ENCODE results near the gene CERS4.
"Not testable (repeated sequence)": the region's sequence is repeated elsewhere in the genome, so short reads cannot be mapped to it uniquely, and the experiment has no call there.

Gene CERS4

GRCh38 chr19:8210421-8211101, 1.4 kb downstream of the CERS4 start:
- no peak for DNase-seq

GRCh38 chr19:8212212-8212611, 3.0 kb downstream of the CERS4 start:
- DNase-seq, result no peak

DNA sequence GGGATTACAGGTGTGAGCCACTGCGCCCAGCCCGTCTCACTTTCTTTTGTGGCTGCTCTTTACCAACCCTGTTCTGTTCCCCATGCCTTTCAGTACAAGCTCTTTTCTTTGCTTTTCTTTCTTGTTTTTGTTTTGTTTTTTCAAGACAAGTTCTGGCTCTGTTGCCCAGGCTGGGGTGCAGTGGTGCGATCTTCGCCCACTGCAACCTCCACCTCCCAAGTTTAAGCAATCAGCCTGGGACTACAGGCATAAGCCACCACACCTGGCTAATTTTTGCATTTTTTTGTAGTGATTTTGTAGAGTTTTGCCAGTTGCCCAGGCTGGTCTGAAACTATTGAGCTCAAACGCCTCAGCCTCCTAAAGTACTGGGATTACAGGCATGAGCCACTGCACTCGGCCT, 3.7 kb downstream of the CERS4 start:
- DNase-seq, result no peak

DNA sequence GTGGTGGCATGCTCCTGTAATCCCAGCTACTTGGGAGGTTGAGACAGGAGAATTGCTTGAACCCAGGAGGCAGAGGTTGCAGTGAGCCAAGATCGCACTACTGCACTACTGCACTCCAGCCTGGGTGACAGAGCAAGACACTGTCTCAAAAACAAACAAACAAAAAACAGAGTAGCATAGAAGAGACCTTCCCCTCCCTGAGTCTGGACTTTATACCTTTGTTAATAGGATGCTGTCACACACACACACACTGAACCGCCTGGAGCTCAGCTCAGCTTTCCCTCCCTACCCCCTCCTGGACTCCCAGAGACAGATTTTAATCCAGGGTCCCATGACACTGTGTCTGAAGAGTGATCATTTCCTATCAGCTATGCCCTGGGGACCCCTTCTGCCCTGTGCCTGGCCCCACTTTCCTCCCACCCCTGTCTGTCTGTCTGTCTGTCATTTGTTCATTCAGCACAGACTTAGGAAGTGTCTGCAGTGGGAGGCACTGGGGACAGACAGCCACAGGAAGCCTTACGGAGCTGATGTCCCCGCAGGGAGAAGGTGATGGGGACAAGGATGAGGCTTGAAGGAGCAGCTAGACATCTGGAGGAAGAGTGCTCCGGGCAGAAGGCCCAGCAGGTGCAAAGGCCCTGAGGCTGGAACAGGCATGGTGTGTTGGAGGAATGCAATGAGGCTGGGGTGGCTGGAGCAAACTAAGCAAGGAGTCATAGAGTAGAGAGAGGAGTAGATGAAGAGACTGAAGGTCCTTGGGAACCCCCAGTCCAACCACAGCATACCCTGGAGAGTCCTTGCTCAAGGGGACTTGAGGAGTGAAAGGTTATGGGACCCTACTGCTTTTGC, 4.9 kb downstream of the CERS4 start:
- DNase-seq, result no peak

DNA sequence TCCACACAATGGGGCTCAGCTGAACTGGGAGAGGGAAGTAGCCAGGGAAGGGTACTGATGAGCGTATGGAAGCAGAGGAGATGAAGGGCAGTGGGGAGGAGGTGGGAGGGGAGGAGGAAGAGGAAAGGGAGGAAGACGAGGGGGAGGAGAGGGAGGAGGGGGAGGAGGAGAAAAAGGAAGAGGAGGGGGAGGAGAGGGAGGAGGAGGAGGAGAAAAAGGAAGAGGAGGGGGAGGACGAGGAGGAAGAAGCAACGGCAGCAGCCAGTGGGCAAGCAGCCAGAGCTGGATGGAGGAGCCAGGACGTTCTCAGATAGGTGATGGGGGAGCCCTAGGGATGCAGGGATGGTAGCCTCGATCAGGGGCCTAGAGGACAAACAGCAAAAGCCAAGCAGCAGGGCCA, 5.6 kb downstream of the CERS4 start:
- DNase-seq, result no peak

DNA sequence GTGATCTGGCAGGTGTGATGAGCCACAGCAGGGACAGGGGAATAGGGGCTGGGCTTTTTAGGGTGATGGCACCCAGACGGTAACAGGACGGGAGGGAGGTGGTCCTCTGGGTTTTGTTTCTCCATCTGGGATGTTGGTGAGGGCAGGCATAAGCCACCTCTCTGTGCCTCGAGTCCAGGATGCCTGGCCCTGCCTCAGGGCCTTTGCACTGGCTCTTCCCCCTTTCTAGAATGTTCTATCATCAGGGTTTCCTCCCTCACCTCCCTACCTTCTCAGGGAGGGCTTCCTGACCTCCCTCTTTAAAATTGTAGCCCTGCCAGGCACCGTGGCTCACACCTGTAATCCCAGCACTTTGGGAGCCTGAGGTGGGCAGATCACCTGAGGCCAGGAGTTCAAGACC, 6.6 kb downstream of the CERS4 start:
- no peak for DNase-seq

GRCh38 chr19:8216357-8216756, 7.2 kb downstream of the CERS4 start:
- no peak for DNase-seq

GRCh38 chr19:8218127-8218526, 9.0 kb downstream of the CERS4 start:
- not testable (repeated sequence) for DNase-seq

- DNase-seq, result no peak
Measured at GRCh38 chr19:8220481-8220880, 11.3 kb downstream of the CERS4 start.

DNA sequence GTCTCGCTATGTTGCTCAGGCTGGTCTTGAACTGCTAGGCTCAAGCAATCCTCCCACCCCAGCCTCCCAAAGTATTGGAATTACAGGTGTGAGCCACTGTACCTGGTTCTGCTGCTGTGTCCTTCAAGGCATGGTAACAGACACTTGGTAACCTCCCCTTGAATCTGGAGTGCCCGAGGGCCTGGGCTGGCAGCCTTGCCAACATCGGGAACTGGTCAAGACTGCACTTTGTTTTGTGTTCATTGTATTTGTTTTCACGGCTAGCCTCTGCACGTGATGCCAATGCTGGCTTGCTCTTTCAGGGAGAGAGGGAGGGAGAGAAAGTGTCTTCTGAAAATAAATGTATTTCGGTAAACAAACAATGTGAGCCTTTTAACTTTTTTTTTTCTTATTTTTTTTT, 12.0 kb downstream of the CERS4 start:
- no peak for DNase-seq

DNA sequence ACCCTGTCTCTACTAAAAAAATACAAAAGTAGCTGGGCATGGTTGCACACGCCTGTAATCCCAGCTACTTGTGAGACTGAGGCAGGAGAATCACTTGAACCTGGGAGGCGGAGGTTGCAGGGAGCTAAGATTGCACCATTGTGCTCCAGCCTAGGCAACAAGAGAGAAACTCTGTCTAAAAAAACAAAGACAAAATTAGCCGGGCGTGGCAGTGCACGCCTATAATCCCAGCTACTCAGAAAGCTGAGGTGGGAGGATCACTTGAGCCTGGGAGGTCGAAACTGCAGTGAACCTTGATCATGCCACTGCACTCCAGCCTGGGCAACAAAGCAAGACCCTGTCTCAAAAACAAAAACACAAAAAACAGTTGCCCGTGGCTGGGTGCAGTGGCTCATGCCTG, 14.3 kb downstream of the CERS4 start:
- not testable (repeated sequence) for DNase-seq

DNA sequence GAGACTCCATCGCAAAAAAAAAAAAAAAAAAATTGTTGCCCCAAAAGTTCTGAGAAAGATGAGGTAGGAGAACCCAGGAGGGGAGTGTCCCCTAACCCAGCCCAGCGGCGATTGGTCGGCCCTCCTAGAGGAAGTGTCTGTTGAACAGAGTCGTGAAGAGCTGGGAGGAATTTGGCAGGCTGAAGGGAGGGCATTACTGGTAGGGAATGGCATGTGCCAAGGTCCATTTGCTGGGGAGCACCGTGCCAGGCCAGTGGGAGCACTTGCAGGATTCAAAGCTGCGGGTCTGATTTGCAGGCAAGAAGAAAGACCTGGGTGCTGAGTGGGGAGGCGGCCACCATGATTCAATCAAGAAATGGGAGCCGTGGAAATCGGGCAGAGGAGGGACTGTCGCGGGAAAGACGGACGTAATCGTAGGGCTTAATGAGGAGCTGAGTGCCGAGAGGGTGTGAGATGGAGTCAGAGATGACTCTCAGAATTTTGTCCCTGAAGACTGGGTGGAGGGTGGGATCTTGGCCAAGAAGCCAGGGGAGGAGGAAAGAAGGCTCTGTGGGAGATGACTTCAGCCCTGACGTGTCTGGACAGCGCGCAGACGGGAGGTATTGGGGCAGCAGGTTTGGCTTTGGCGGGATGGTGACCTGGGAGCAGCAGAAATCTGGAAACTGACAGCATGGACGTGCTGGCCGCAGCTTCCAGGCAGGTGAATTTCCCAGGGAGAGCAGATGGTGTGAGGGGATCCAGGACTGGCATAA, 15.4 kb downstream of the CERS4 start:
- DNase-seq, result no peak

DNA sequence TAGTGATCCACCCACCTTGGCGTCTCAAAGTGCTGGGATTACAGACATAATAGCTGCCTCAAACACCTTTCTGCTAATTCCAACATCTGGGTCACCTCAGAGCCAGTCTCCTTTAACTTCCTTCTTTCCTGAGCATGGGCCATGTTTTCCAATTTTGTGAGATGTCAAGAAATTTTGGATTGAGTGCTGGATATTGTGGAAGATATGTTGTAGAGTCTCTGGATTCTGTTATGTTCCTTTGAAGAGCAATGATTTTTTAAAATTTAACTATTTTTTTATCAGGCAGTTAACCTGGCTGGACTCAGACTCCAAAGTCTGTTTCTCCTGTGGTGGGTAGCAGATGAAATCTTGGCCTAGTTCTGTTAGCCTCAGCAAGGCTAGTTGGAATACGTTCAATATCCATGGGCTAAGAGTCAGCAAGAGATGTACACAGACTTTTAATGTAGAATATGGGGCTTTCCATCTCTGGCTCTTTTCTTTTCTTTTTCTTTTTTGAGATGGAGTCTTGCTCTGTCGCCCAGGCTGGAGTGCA, 22.0 kb downstream of the CERS4 start:
- no peak for DNase-seq

GRCh38 chr19:8233370-8233769, 24.2 kb downstream of the CERS4 start:
- DNase-seq, result no peak

GRCh38 chr19:8237026-8237425, 27.9 kb downstream of the CERS4 start:
- no peak for DNase-seq

DNA sequence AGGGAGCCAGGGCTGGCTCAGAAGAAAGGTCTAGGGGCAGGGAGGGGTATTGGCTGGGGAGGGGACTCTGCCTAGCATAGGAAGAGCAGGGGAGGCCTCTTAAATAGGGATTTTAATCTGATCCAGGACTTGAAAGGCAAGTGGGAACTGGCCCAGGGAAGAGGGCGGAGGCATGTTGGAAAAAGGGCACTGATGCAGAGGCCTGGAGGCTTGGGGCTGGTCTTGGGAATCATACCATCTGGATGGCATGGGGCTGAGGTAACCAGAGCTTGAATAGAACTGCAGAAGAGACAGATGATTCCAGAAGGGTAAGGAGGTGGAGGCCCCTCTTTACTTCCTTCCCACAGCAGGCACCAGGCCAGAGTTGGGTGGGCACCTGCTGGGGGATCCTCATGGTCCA, 29.1 kb downstream of the CERS4 start:
- no peak for DNase-seq

DNA sequence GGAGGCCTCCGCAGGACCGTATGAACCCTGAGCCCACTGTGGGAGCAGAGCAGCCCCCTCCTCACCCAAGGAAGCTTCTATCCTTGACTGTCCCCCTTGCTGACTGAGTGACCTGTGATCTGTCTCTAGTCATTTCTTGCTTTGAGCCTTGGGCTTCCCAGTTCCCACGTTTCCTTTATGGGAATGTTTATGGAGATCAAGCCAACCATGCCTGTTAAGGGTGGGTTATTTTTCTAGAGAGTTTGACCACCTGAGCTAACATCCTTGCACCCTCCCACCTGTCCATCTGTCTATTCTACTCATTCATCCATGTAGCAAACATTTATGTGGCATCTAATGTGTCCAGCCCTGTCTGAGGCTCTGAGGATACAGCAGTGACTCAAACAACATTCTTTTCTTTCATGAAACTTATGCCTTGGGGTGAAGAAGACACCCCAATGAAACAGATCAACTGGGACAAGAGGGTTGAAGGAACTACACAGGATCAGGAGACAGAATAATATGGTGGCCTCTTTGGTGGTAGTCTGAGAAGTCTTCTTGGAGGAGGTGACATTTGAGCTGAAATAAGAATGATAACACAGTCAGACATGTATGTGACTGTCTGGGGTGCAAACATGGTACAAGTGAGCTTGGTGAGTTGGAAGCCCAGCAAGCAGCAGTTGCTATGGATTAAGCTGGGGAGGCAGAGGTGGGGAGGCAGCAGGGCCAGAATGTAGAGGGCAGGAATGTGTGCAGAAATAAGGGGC, 30.5 kb downstream of the CERS4 start:
- DNase-seq, result no peak

GRCh38 chr19:8240274-8241229, 31.4 kb downstream of the CERS4 start:
- DNase-seq, result peak; percentile 62

GRCh38 chr19:8241646-8242045, 32.5 kb downstream of the CERS4 start:
- no peak for DNase-seq

DNA sequence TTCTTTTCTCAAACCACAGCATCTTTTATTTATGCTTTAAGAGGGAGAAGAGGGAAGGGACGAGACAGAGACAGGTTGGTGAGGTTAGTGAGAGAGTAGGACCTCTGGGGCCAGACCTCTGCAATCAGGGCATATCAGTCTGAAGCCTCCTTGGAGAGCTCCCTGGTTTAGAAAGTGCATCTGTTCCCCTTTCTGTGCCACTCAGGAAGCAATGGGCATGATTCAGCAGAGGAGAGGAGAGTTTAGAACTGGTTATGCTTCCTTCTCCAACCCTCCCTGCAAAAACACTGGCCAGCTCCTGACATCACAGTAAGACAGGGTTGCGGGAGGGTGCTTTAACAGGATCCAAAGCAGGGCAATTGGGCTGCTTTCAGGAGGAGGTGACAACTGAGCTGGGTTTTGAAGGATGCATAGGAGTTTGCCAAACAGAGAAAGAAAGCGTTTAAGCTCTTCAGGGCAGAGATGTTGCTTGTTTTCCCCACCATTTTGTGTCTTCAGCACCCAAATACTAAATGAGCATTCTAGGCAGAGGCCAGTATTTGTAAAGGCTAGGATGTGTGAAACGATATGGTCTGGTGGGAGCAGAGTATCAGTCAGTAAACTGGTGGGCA, 33.1 kb downstream of the CERS4 start:
- DNase-seq, result no peak

DNA sequence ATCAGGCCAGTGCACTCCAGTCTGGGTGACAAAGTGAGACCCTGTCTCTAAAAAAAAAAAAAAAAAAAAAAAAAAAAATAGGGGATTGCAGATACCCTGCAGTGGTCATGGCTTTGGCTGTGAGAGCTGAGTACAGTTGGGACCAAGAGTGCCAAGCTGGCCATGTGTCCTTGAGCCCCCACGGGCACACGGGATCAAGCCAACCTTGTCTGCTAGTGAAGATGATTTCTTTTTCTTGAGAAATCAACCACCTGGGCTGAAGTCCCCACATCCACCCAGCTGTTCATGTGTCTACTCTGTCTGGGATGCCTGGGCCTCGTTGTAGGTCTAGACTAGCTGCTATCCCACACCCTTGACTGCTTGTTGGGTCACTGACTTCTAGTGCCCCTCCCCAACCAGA, 34.0 kb downstream of the CERS4 start:
- no peak for DNase-seq
